HepG2 (cell line): ENCODE measurements around the gene PRKCG. TPM values are rescaled to one million over a fixed set of nuclear protein-coding genes. Genes with fewer than 3 reads are reported as not detected.

Source experiments
- ATAC-seq: fragments of 200-7000 bp; cut with Tn5 transposase; 3 replicates; pipeline ENCODE4 v1.9.1; 2020; ENCODE audit warnings: mild to moderate bottlenecking, moderate library complexity
- BruUV-seq: library from RNA; stranded (reverse); fragments of 400-500 nt; replicated peaks from 2 replicates; lab custom pipeline; 2021; lab: Mats Ljungman, UMichigan
- CTCF ChIA-PET: fragments of 300-600 bp; formaldehyde crosslinking; extraction: SDS; loops from one replicate; lab custom pipeline; 2021; ENCODE audit warnings: low total read pairs, inconsistent platforms, low intra/inter-chr PET ratio; lab: Yijun Ruan, JAX
- POLR2A ChIA-PET: fragments of 350-600 bp; sonication (Branson Sonifier 250); formaldehyde crosslinking; loops from one replicate; lab custom pipeline; 2020; ENCODE audit warnings: antibody characterized with exemption, inconsistent platforms; lab: Yijun Ruan, JAX
- DNase-seq: peaks from one replicate; pipeline ENCODE4 v3.0.0-alpha.2; 2015; ENCODE audit warnings: low spot score
- FAIRE-seq: peaks from 3 replicates; lab custom pipeline; 2011; peaks lifted over from hg19 to GRCh38; lab: Jason Lieb, UNC
- H2AFZ ChIP-seq: one replicate; pipeline ENCODE4 v1.6.1; 2011; ENCODE audit warnings: low read length, inconsistent platforms
- H3K27ac ChIP-seq: fragments of 300-600 bp; 3 replicates; pipeline ENCODE4 v1.8.0; 2011; ENCODE audit warnings: mixed run types, mild to moderate bottlenecking, mixed read lengths, low read length, inconsistent platforms; ENCODE audit not compliant: insufficient read depth; ENCODE audit errors: extremely low read length
- H3K27me3 ChIP-seq, 2 experiments: fragments of 200-600 bp in 1 of 2; 2 replicates in 1 of 2; 3 replicates in 1 of 2; pipeline versions ENCODE4 v1.6.0 to v1.8.0; 2011; ENCODE audit warnings: low read length in 2 of 2, mild to moderate bottlenecking in 2 of 2, moderate library complexity in 2 of 2, inconsistent platforms in 1 of 2; ENCODE audit not compliant: insufficient read depth in 2 of 2, control insufficient read depth in 1 of 2
- H3K36me3 ChIP-seq, 2 experiments: fragments of 200-600 bp in 1 of 2; replicated peaks in 1 of 2; 2 replicates in 1 of 2; 3 replicates in 1 of 2; pipeline versions ENCODE4 v1.5.1 to v1.8.0; 2011; ENCODE audit warnings: low read length in 2 of 2, inconsistent platforms in 1 of 2; ENCODE audit not compliant: insufficient read depth in 2 of 2, control insufficient read depth in 1 of 2
- H3K4me1 ChIP-seq: 2 replicates; pipeline ENCODE4 v1.5.1; 2012; ENCODE audit warnings: low read length, inconsistent platforms; ENCODE audit not compliant: insufficient read depth
- H3K4me2 ChIP-seq: 2 replicates; pipeline ENCODE4 v1.6.0; 2011; ENCODE audit warnings: low read depth, low read length, inconsistent platforms
- H3K4me3 ChIP-seq, 3 experiments: fragments of 200-600 bp in 1 of 3; sonication (generic), shearing (Covaris generic) in 1 of 3; replicated peaks in 1 of 3; 2 replicates each; pipeline ENCODE4 v1.5.1; 2011 to 2016; ENCODE audit warnings: low read length in 3 of 3, inconsistent platforms in 2 of 3, low read depth in 2 of 3, mild to moderate bottlenecking in 2 of 3, control low read depth in 1 of 3, mixed read lengths in 1 of 3; ENCODE audit not compliant: insufficient read depth in 1 of 3
- H3K79me2 ChIP-seq: one replicate; pipeline ENCODE4 v1.6.1; 2011; ENCODE audit warnings: low read length, inconsistent platforms; ENCODE audit not compliant: insufficient read depth
- H3K9ac ChIP-seq: 2 replicates; pipeline ENCODE4 v1.6.0; 2011; ENCODE audit warnings: mild to moderate bottlenecking, low read depth, low read length, inconsistent platforms; ENCODE audit not compliant: insufficient read depth
- H3K9me3 ChIP-seq: 2 replicates; pipeline ENCODE4 v1.5.1; 2012; ENCODE audit warnings: mild to moderate bottlenecking, low read length
- H4K20me1 ChIP-seq: 2 replicates; pipeline ENCODE4 v1.6.0; 2011; ENCODE audit warnings: inconsistent platforms, mild to moderate bottlenecking, low read length, moderate library complexity; ENCODE audit not compliant: insufficient read depth
- AGO2 ChIP-seq: fragments of 200-400 bp; formaldehyde crosslinking; optimal IDR thresholded peaks from 2 replicates; pipeline ENCODE3; 2017; ENCODE audit warnings: mild to moderate bottlenecking, low read depth, low read length, moderate library complexity
- AKAP8 ChIP-seq: sonication (generic); formaldehyde crosslinking; IDR thresholded peaks from 2 replicates; pipeline ENCODE4 v1.5.1; 2020; ENCODE audit warnings: mild to moderate bottlenecking, missing genetic modification reagents
- FOXA1 ChIP-seq, 2 experiments: fragments of 450-650 bp in 1 of 2; sonication (generic) in 1 of 2; formaldehyde crosslinking in 1 of 2; IDR thresholded peaks; 2 replicates each; pipeline versions ENCODE4 v1.4.0 to v1.6.1; 2016 to 2020; ENCODE audit warnings: missing genetic modification reagents in 1 of 2
- FOXP1 ChIP-seq, 2 experiments: fragments of 450-650 bp in 1 of 2; IDR thresholded peaks; 2 replicates each; pipeline ENCODE4 v1.6.1; 2017 to 2018; ENCODE audit warnings: antibody characterized with exemption in 1 of 2
- KAT8 ChIP-seq: IDR thresholded peaks from 2 replicates; pipeline ENCODE4 v1.6.1; 2016; ENCODE audit warnings: missing genetic modification reagents, missing compliant biosample characterization
- TAF1 ChIP-seq: sonication (generic); formaldehyde crosslinking; IDR thresholded peaks from 2 replicates; pipeline ENCODE4 v1.4.0; 2020; ENCODE audit warnings: missing genetic modification reagents
- ZBTB7B ChIP-seq: sonication (generic); formaldehyde crosslinking; IDR thresholded peaks from 2 replicates; pipeline ENCODE4 v1.4.0; 2020; ENCODE audit warnings: missing genetic modification reagents
- ZNF296 ChIP-seq: sonication (generic); formaldehyde crosslinking; conservative IDR thresholded peaks from 2 replicates; pipeline ENCODE4 v1.5.0; 2020; ENCODE audit warnings: mild to moderate bottlenecking, missing genetic modification reagents
- ZNF564 ChIP-seq: sonication (generic); formaldehyde crosslinking; IDR thresholded peaks from 2 replicates; pipeline ENCODE4 v1.8.1; 2023; ENCODE audit warnings: mild to moderate bottlenecking, missing genetic modification reagents
- ZNF567 ChIP-seq: sonication (generic); formaldehyde crosslinking; IDR thresholded peaks from 2 replicates; pipeline ENCODE4 v1.8.1; 2023; ENCODE audit warnings: mild to moderate bottlenecking, missing genetic modification reagents, borderline replicate concordance
- ZNF776 ChIP-seq: sonication (generic); formaldehyde crosslinking; IDR thresholded peaks from 2 replicates; pipeline ENCODE4 v1.4.0; 2020; ENCODE audit warnings: mild to moderate bottlenecking, missing genetic modification reagents
- ZSCAN29 ChIP-seq: sonication (generic); formaldehyde crosslinking; conservative IDR thresholded peaks from 2 replicates; pipeline ENCODE4 v1.4.0; 2020; ENCODE audit warnings: mild to moderate bottlenecking, missing genetic modification reagents
- WGBS: methylation state at CpG from one replicate; pipeline ENCODE4 v1.1.6; 2017; ENCODE audit warnings: low lambda C conversion rate; 5-methylcytosine and 5-hydroxymethylcytosine counted together
- in situ Hi-C: cut with HindIII; loops from 2 replicates; pipeline ENCODE4 v1.10.0; 2017; ENCODE audit warnings: low pct_unique_long_range_greater_than_20kb; ENCODE audit not compliant: extremely low pct_ligation_motif_present
- intact Hi-C: fragments of 100-400 bp; cut with micrococcal nuclease; formaldehyde crosslinking; loops from one replicate; pipeline ENCODE4 v1.10.0; 2022; ENCODE audit not compliant: unreplicated experiment
- polyA plus RNA-seq, 8 experiments: library from polyadenylated mRNA; depleted of rRNA in 3 of 8; stranded (reverse) in 7 of 8; unstranded in 1 of 8; fragments of >200 nt; fragmentation: Illumina TruSeq in 4 of 8; extraction: Trizol in 4 of 8; gene quantifications; 2 replicates each; pipeline versions ENCODE4 v1.2.1 to v1.2.3, GENCODE V29; 2011 to 2016; ENCODE audit warnings: low read depth in 4 of 8, missing spikeins in 1 of 8, mixed read lengths in 1 of 8; ENCODE audit not compliant: insufficient read depth in 1 of 8
- total RNA-seq, 5 experiments: library from RNA; depleted of rRNA; stranded (reverse); fragments of >200 nt; fragmentation: Illumina TruSeq; extraction: Trizol; gene quantifications; 2 replicates each; pipeline ENCODE4 v1.2.3, GENCODE V29; 2016; ENCODE audit warnings: low read depth in 1 of 5

PRKCG gene
- total and polyA plus RNA-seq, 2 of the 13 experiments (the other 11 are each of a cell fraction or from before 2014, with no cell fraction given) = 0.02 to 0.03 TPM

DNA sequence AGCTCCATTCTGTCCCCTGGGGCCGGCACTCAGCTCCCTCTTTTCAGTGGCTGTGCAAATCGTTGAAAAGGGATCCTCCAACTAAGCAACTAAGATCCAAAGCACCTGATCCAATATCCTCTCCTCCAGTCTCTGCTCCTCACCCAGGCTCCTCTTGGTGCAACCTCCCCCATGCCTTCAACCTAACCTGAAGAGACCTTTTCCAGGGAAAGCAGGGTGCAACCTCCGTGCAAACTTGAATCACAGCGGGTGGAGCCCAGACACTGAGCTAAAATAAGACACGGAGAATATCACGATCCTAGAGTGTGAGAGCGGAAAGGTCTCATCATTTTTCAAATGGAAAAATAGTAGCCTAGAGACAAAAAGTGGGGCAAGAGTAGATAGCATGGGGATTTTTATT, 35.4 kb downstream of the PRKCG start:
- Histone ChIP-seq H3K36me3 (no peaks in the 10 kb centered on the region), H3K9me3 (no peaks in the 10 kb centered on the region), H3K4me3 (no peak overlapping the region), H4K20me1 (no peaks in the 10 kb centered on the region), H3K27me3 (peaks cover 0 to 4% of the 10 kb centered on the region in 2 experiments; a peak in 2 of 5 replicates), H3K79me2 (no peaks in the 10 kb centered on the region), H3K4me1 (no peaks in the 10 kb centered on the region), H2AFZ (no peak overlapping the region), H3K4me2 (no peak overlapping the region), H3K27ac (no peak overlapping the region), H3K9ac (no peak overlapping the region)
- no TSS peak for BruUV-seq
- in situ Hi-C loops (no loop called here), intact Hi-C loops (no loop called here)
- TF ChIP-seq KAT8 (CRISPR knock-in tag) (no peak), AKAP8 (CRISPR knock-in tag) (no peak), FOXA1 (IDR thresholded peaks at IDR 0.05) (no peak), FOXA1 (CRISPR knock-in tag; IDR thresholded peaks at IDR 0.05) (no peak), ZNF564 (CRISPR knock-in tag) (no peak), ZNF296 (CRISPR knock-in tag) (no peak), FOXP1 (IDR thresholded peaks at IDR 0.05) (no peak), FOXP1 (CRISPR knock-in tag; IDR thresholded peaks at IDR 0.05) (no peak), ZBTB7B (CRISPR knock-in tag) (no peak), AGO2 (no peak), ZNF567 (CRISPR knock-in tag) (no peak), ZSCAN29 (no peak), ZNF776 (CRISPR knock-in tag) (no peak), TAF1 (CRISPR knock-in tag) (no peak)
- ChIA-PET POLR2A (interaction anchor here (0.7 kb wide), 1 partner anchor 20 kb away, joined by 4 read pairs; no protein-coding TSS in a partner anchor), CTCF (no interaction called here)
- ATAC-seq (no peak), DNase-seq (no peak), FAIRE-seq (no peak)
- 38% methylated on average over 7 of the region's 7 CpGs for WGBS
